Hepatocyte (in vitro differentiated cells): ENCODE measurements around the gene SYNGR2. TPM values are rescaled to one million over a fixed set of nuclear protein-coding genes. Genes with fewer than 3 reads are reported as not detected.
A peak's percentile ranks its signal among the peaks of the same experiment; 100 is the strongest.

Source experiments
- DNase-seq: peaks from one replicate; pipeline ENCODE4 v3.0.0-alpha.2; 2016; ENCODE audit warnings: low spot score
- H2AFZ ChIP-seq: fragments of 200-600 bp; sonication (generic); 2 replicates; pipeline ENCODE4 v1.6.0; 2016; ENCODE audit warnings: antibody characterized with exemption, mild to moderate bottlenecking
- H3K27ac ChIP-seq: fragments of 200-600 bp; sonication (generic); 2 replicates; pipeline ENCODE4 v1.5.1; 2016; ENCODE audit warnings: mild to moderate bottlenecking
- H3K27me3 ChIP-seq: fragments of 200-600 bp; sonication (generic); 2 replicates; pipeline ENCODE4 v1.6.1; 2016
- H3K36me3 ChIP-seq: fragments of 200-600 bp; sonication (generic); replicated peaks from 2 replicates; pipeline ENCODE4 v1.5.1; 2016; ENCODE audit warnings: low read depth; ENCODE audit not compliant: insufficient read depth
- H3K4me1 ChIP-seq: fragments of 200-600 bp; sonication (generic); 2 replicates; pipeline ENCODE4 v1.5.1; 2016; ENCODE audit warnings: mild to moderate bottlenecking, moderate library complexity; ENCODE audit not compliant: insufficient read depth
- H3K4me2 ChIP-seq: fragments of 200-600 bp; sonication (generic); 2 replicates; pipeline ENCODE4 v1.6.0; 2016
- H3K4me3 ChIP-seq: fragments of 200-600 bp; sonication (generic); 2 replicates; pipeline ENCODE4 v1.5.1; 2016; ENCODE audit warnings: mild to moderate bottlenecking
- H3K79me2 ChIP-seq: fragments of 200-600 bp; sonication (generic); 2 replicates; pipeline ENCODE4 v1.6.0; 2017; ENCODE audit warnings: mild to moderate bottlenecking
- H3K9me2 ChIP-seq: fragments of 200-600 bp; sonication (generic); replicated peaks from 2 replicates; pipeline ENCODE4 v1.6.0; 2017; ENCODE audit warnings: mild to moderate bottlenecking; ENCODE audit not compliant: insufficient read depth
- H3K9me3 ChIP-seq: fragments of 200-600 bp; sonication (generic); 2 replicates; pipeline ENCODE4 v1.5.1; 2016; ENCODE audit warnings: low read depth, mild to moderate bottlenecking
- H4K20me1 ChIP-seq: fragments of 200-600 bp; sonication (generic); 2 replicates; pipeline ENCODE4 v1.6.0; 2016; ENCODE audit warnings: mild to moderate bottlenecking; ENCODE audit not compliant: insufficient read depth, poor library complexity, severe bottlenecking
- CTCF ChIP-seq: fragments of 200-600 bp; sonication (generic); IDR thresholded peaks from 2 replicates; pipeline ENCODE4 v1.5.1; 2016; ENCODE audit warnings: antibody characterized with exemption, mild to moderate bottlenecking; ENCODE audit not compliant: poor library complexity
- EZH2 ChIP-seq: fragments of 200-600 bp; sonication (generic); IDR thresholded peaks from 2 replicates; pipeline ENCODE4 v1.6.1; 2016; ENCODE audit warnings: antibody characterized with exemption, mild to moderate bottlenecking, borderline replicate concordance
- EZH2phosphoT487 ChIP-seq: fragments of 200-600 bp; sonication (generic); IDR thresholded peaks from one replicate; pipeline ENCODE4 v1.6.1; 2018; ENCODE audit warnings: antibody characterized with exemption, mild to moderate bottlenecking, low read depth, moderate library complexity; ENCODE audit not compliant: unreplicated experiment, severe bottlenecking
- WGBS: methylation state at CpG from one replicate; pipeline ENCODE4 v1.1.6; 2016; ENCODE audit warnings: low lambda C conversion rate; ENCODE audit errors: missing lambda C conversion rate; 5-methylcytosine and 5-hydroxymethylcytosine counted together
- polyA plus RNA-seq: library from polyadenylated mRNA; unstranded; fragments of >200 nt; fragmentation: Nextera tagmentation; extraction: Ambion mirVana; gene quantifications from 2 replicates; pipeline ENCODE4 v1.2.1, GENCODE V29; 2016
- total RNA-seq: library from RNA; depleted of rRNA; stranded (reverse); fragments of >200 nt; gene quantifications from 2 replicates; pipeline ENCODE4 v1.2.3, GENCODE V29; 2014

The SYNGR2 gene
- total and polyA plus RNA-seq, 2 experiments from 2014 or later, result 48.3 to 160 TPM

- H3K4me1 ChIP-seq, result peaks cover 22% of the 10 kb centered on the region
Observed at GRCh38 chr17:78141437-78142118, 26.8 kb upstream of the SYNGR2 start.

DNA sequence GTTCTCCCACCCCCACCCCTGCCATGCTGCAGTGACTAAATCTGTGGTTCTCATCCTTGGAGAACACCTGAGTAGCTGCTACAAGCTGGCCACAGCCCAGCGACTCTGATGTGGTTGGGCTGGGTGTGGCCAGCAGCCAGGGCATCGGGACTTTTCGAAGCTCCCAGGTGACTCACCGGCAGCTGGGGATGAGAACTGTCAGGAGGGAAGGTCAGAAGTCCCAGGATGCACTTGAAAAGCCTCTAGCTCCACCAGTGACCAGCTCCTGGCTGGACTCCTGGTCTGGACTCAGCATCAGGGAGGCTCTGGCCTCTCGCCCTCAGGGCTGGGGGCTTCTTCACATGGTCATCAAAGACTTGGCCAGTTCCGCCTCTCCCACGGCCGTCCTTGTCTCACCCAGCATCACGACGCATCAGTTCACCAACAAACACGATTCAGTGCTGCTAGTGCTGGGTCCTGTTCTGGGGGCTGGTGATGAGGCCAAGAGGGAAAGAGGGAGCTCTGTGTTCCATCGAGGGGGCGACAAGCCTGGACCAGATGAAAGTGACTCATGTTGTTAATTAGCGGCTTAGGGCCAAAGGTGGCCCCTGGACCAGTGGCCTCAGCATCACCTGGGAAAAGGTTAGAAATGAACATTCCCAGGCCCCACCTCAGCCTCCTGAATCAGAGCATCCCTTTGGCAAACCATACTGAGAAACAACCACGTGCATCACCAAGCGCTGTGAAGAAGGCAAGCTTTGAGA lies 26.1 kb upstream of the SYNGR2 start:
- Histone ChIP-seq H3K4me1 (peaks cover 22% of the 10 kb centered on the region), H3K9me3 (no peaks in the 10 kb centered on the region), H3K27me3 (no peaks in the 10 kb centered on the region), H3K4me3 (no peak overlapping the region), H3K36me3 (no peaks in the 10 kb centered on the region), H3K4me2 (no peak overlapping the region), H2AFZ (no peak overlapping the region), H3K27ac (no peak overlapping the region), H4K20me1 (no peaks in the 10 kb centered on the region), H3K79me2 (no peaks in the 10 kb centered on the region), H3K9me2 (no peaks in the 10 kb centered on the region)
- DNase-seq, result peak; percentile 79
- TF ChIP-seq EZH2phosphoT487 (no peak), EZH2 (no peak), CTCF (no peak)
- 73% methylated on average over 16 of the region's 16 CpGs for WGBS

More at GRCh38 chr17:78141437-78142118, 26.8 kb upstream of the SYNGR2 start:
- no peak for DNase-seq
- Histone ChIP-seq H4K20me1 (no peaks in the 10 kb centered on the region), H3K79me2 (no peaks in the 10 kb centered on the region), H3K36me3 (no peaks in the 10 kb centered on the region), H3K9me3 (no peaks in the 10 kb centered on the region), H3K4me3 (no peak overlapping the region), H3K4me2 (no peak overlapping the region), H3K9me2 (no peaks in the 10 kb centered on the region), H2AFZ (no peak overlapping the region), H3K27ac (no peak overlapping the region), H3K27me3 (no peaks in the 10 kb centered on the region)
- 92% methylated on average over 20 of the region's 20 CpGs for WGBS
- no peak for TF ChIP-seq CTCF
- TF ChIP-seq EZH2, result no peak
- TF ChIP-seq EZH2phosphoT487, result no peak

GRCh38 chr17:78143214-78144146 lies 24.9 kb upstream of the SYNGR2 start:
- Histone ChIP-seq H4K20me1 (no peaks in the 10 kb centered on the region), H3K27ac (no peak overlapping the region), H3K9me2 (no peaks in the 10 kb centered on the region), H3K4me3 (no peak overlapping the region), H3K4me2 (no peak overlapping the region), H3K4me1 (peaks cover 22% of the 10 kb centered on the region), H3K27me3 (no peaks in the 10 kb centered on the region), H3K79me2 (no peaks in the 10 kb centered on the region), H2AFZ (no peak overlapping the region), H3K36me3 (no peaks in the 10 kb centered on the region), H3K9me3 (no peaks in the 10 kb centered on the region)
- 93% methylated on average over 21 of the region's 21 CpGs for WGBS
- no peak for DNase-seq
- TF ChIP-seq EZH2, result no peak
- no peak for TF ChIP-seq CTCF
- no peak for TF ChIP-seq EZH2phosphoT487
